NOMO-1 treated with DMSO at 0.1 percent for 48 hours (cell line): Measurements from ENCODE around the gene LY6G5C.

Source experiments
- DNase-seq: peaks from one replicate; lab custom pipeline; 2025; ENCODE audit not compliant: unreplicated experiment; lab: John Stamatoyannopoulos, UW

LY6G5C gene

DNA sequence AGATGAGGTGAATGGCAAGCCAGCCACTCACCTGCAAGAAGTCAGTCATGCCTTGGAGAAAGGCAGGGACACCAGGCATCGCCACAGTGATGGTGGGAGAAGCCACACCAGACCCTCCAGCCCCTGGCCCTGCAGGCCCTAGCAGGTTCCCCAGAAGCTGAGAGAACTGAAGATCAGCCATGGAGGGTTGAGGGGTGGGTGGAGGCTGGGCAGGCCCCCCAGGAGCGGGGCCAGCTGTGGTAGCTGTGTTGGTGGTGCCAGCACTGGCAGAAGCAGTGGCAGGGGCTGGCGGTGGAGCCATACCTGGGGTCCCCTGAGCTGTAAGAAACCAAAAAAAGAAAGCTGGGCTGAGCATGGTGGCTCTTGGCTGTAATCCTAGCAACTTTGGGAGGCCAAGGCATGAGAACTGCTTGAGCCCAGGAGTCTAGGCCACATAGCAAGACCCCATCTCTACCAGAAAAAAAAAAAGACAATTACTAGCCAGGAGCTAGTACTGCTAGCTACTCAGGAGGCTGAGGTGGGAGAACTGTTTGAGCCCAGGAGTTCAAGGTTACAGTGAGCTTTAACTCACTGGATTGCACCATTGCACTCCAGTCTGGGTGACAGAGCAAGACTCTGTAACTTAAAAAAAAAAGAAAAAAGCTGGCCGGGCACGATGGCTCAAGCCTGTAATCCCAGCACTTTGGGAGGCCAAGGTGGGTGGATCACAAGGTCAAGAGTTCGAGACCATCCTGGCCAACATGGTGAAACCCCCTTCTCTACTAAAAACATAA, 37.9 kb downstream of the LY6G5C start:
- no peak for DNase-seq

GRCh38 chr6:31641370-31641769, 39.5 kb downstream of the LY6G5C start:
- DNase-seq, result no peak

GRCh38 chr6:31640612-31641011, 40.3 kb downstream of the LY6G5C start:
- no peak for DNase-seq

- no peak for DNase-seq
Observed at GRCh38 chr6:31639449-31639861, 41.4 kb downstream of the LY6G5C start.

- DNase-seq, result no peak
Observed at GRCh38 chr6:31639043-31639442, 41.8 kb downstream of the LY6G5C start.

DNA sequence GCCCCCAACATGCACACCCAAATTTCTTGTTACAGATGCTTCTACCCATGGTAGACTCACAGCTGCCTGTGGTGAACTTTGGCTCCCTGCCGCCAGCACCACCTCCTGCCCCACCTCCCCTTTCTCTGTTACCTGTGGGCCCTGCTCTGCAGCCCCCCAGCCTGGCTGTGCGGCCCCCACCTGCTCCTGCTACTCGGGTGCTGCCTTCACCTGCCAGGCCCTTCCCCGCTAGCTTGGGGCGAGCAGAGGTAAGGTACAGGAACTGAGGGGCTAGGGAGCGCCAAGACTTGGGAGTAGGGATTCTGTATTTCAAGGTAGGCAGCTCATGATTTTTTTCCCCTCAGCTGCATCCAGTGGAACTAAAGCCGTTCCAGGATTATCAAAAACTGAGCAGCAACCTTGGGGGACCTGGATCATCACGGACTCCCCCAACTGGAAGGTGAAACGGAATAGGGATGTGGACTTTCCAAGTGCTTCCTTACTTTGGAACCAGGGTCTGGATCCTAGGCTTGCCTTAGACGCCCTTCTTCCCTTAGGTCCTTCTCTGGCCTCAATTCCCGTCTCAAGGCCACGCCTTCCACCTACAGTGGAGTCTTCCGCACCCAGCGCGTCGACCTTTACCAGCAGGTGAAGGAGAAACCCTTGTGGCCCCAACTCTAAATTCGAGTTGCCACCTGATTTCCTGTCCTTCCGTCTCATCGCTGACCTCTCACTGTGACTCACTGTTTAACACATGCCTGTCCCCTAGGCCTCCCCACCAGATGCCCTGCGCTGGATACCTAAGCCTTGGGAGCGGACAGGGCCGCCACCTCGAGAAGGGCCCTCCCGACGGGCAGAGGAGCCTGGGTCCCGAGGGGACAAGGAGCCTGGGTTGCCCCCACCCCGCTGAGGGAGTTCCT, 43.9 kb downstream of the LY6G5C start:
- DNase-seq, result no peak

- no peak for DNase-seq
Observed at GRCh38 chr6:31634969-31635575, 45.8 kb downstream of the LY6G5C start.

DNA sequence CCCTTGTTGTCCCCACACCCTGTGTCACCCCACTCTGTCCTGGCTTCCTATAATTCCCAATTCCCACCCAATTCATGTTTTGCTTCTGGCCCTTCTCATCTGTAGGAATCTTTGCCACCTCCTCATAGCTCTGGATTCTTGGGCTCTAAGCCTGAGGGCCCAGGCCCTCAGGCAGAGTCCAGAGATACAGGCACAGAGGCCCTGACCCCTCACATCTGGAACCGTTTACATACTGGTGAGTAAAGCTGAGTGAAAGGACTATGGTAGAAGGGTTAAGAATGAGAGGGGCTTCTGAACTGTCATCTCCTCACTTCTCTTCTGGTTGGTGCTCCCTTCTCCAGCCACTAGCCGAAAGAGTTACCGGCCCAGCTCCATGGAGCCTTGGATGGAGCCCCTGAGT, 46.7 kb downstream of the LY6G5C start:
- no peak for DNase-seq

GRCh38 chr6:31633447-31633846, 47.4 kb downstream of the LY6G5C start:
- no peak for DNase-seq

DNA sequence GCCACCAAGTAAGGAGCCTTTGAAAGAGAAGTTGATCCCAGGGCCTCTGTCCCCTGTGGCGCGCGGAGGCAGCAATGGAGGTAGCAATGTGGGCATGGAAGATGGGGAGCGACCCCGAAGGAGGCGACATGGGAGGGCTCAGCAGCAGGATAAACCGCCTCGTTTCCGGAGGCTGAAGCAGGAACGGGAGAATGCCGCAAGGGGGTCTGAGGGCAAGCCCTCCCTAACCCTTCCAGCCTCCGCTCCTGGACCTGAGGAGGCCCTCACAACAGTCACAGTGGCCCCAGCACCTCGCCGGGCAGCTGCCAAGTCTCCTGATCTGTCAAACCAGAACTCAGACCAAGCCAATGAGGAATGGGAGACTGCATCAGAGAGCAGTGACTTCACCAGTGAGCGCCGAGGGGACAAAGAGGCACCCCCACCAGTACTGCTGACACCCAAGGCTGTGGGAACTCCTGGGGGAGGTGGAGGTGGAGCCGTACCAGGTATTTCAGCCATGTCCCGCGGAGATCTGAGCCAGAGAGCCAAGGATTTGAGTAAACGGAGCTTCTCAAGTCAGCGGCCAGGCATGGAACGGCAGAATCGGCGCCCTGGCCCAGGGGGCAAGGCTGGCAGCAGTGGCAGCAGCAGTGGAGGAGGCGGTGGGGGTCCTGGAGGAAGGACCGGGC, 48.5 kb downstream of the LY6G5C start:
- no peak for DNase-seq

DNA sequence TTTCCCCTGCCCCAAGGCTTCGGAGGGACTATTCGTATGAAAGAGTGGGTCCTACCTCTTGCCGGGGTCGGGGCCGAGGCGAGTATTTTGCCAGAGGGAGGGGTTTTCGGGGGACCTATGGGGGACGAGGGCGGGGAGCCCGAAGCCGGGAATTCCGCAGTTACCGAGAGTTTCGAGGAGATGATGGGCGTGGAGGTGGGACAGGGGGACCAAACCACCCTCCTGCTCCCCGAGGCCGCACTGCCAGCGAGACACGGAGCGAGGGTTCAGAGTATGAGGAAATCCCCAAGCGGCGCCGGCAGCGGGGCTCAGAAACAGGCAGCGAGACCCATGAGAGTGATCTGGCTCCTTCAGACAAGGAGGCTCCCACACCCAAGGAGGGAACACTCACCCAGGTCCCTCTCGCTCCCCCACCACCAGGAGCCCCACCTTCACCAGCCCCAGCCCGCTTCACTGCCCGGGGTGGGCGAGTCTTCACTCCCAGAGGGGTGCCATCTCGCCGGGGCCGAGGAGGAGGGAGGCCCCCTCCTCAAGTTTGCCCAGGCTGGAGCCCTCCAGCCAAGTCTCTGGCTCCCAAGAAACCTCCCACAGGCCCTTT, 49.1 kb downstream of the LY6G5C start:
- no peak for DNase-seq

- DNase-seq, result no peak
Observed at GRCh38 chr6:31631209-31631608, 49.7 kb downstream of the LY6G5C start.

DNA sequence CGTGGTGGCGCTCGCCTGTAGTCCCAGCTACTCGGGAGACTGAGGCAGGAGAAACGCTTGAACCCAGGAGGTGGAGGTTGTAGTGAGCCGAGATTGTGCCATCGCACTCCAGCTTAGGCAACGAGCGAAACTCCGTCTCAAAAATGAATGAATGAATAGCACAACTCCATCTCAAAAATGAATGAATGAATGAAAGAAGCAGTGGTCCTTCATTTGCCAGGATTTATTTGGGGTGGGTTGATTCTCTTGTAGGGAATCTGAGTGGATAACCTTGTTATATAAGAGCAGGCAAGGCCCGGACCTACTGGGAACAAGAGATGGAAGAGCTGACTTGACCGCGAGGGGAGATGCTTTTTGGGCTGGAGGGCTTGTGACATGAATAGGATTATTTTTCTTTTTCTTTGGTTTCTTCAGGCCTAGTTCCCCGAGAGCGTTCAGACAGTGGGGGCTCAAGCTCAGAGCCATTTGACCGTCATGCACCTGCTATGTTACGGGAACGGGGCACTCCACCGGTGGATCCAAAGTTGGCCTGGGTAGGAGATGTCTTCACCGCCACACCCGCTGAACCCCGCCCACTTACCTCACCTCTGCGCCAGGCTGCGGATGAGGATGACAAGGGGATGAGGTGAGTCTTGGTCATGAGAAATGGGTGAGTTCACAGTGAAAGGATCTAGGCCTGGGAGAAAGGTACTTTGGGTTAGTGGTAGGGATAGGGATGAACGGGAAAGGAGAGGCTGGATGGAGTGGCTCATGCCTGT, 50.5 kb downstream of the LY6G5C start:
- no peak for DNase-seq

- no peak for DNase-seq
Observed at GRCh38 chr6:31629014-31629413, 51.9 kb downstream of the LY6G5C start.

- no peak for DNase-seq
Observed at GRCh38 chr6:31627690-31628287, 53.1 kb downstream of the LY6G5C start.

- DNase-seq, result no peak
Observed at GRCh38 chr6:31626952-31627351, 53.9 kb downstream of the LY6G5C start.
